B cell (primary cell): ENCODE results near the gene LTBP2.

Source experiments
- EZH2 ChIP-seq: IDR thresholded peaks from 2 replicates; pipeline ENCODE4 v1.6.1; 2012; ENCODE audit warnings: borderline replicate concordance, low read depth, mild to moderate bottlenecking, moderate library complexity, low read length; ENCODE audit not compliant: insufficient read depth, poor library complexity, severe bottlenecking
- TF ChIP-seq, protein P1 (sequence below): fragments of 200-600 bp; IDR thresholded peaks from one replicate; pipeline ENCODE4 v1.8.0; 2022; ENCODE audit warnings: antibody characterized with exemption, mild to moderate bottlenecking

DNA sequence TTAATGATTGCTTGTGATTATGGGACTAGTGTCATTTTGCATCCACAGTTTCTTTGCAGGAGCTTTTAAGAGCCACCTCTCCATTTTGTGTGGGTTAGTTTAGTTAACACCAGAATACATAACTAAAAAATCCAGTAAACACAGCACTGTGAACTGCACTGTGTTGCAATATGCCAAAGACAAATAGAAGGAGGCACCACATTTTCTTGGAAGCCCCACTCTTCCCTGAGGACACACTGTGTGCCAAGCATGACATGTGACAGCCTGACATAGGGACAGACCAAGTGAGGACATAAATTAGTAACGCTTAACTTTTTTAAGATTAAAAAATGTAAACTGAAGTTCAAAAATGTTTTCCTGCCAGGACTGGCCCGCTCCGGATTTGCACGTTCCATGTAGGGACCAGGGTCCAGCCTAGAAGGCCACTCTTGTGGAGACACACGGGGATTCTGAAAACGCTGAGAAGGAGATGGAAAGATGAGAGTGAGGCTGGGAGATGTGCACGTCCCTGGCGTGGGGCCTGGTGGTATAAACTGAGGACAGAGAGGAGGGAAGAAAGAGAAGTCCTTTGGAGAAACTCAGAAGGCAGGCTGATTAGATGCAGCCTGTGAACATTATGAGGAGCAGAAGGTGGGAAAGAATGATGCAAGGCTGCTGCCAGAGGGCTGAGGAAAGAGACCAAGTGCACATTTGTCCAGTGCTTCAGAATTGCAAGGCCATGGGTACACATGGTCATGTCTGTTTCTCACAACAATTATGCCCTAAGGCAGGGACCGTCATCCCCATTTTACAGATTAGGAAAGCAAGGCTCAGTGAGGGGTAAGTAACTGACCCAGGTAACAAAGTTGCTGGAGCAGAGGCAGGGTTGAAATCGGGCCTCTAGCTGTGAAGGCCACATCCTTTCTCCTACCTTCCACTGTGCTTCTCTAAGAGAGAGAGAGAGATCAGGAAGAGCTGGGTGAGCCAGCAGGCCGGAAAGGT lies 73.3 kb downstream of the LTBP2 start:
- TF ChIP-seq, protein P1, sequence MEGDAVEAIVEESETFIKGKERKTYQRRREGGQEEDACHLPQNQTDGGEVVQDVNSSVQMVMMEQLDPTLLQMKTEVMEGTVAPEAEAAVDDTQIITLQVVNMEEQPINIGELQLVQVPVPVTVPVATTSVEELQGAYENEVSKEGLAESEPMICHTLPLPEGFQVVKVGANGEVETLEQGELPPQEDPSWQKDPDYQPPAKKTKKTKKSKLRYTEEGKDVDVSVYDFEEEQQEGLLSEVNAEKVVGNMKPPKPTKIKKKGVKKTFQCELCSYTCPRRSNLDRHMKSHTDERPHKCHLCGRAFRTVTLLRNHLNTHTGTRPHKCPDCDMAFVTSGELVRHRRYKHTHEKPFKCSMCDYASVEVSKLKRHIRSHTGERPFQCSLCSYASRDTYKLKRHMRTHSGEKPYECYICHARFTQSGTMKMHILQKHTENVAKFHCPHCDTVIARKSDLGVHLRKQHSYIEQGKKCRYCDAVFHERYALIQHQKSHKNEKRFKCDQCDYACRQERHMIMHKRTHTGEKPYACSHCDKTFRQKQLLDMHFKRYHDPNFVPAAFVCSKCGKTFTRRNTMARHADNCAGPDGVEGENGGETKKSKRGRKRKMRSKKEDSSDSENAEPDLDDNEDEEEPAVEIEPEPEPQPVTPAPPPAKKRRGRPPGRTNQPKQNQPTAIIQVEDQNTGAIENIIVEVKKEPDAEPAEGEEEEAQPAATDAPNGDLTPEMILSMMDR: no peak
- TF ChIP-seq EZH2: no peak
